Umbilical cord (tissue), 1 donor: Measurements from ENCODE around the gene MEGF10. TPM values are rescaled to one million over a fixed set of nuclear protein-coding genes. Genes with fewer than 3 reads are reported as not detected.

Experiments used
- total RNA-seq: library from RNA; depleted of rRNA; stranded (reverse); fragments of >200 nt; gene quantifications from one replicate; pipeline ENCODE4 v1.2.3, GENCODE V29; 2014; ENCODE audit warnings: low replicate concordance; ENCODE audit not compliant: insufficient read depth

MEGF10 gene
- total RNA-seq, 1 donor from 2014 or later: 5.3 TPM

Other genes with a start within 250 kb of the MEGF10 start
- 8.2 TPM for gene C5orf63, start 217.3 kb upstream of the MEGF10 start, total RNA-seq
- gene PRRC1, start 226.8 kb downstream of the MEGF10 start, total RNA-seq: 46.5 TPM